ENCODE results near the gene CMC2. TPM values are rescaled to one million over a fixed set of nuclear protein-coding genes. Genes with fewer than 3 reads are reported as not detected.

CMC2 gene
- total RNA-seq, 1 donor from 2014 or later = 136 TPM

DNA sequence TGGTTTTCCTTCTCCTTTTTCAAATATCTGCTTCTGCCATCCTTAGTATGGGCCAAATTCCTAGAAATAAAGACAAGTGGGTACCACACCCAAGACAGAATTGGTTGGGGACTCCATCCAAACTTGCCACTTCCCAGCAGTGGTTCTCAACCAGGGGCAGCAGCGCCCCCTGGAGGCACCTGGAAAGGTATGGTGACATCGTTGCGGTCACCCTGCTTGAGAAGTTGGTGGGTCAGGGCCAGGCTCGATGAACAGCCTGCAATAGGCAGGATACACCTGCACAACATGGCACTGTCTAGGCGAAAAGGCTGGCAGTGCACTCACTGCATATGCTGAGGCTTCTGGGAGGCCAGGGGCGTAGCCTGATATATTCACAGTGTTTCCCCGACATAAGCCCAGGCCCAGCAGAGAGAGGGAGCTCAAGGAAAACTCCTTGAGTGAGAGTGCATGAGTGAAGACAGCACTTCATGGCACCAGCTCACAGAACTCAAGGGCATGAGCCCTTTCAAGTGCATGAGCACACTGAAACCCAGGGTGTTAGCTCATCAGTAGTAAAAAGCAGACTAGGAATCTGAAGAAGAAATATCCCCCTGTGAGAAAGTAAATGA lies 57.7 kb downstream of the CMC2 start:
- TF ChIP-seq, protein P1, sequence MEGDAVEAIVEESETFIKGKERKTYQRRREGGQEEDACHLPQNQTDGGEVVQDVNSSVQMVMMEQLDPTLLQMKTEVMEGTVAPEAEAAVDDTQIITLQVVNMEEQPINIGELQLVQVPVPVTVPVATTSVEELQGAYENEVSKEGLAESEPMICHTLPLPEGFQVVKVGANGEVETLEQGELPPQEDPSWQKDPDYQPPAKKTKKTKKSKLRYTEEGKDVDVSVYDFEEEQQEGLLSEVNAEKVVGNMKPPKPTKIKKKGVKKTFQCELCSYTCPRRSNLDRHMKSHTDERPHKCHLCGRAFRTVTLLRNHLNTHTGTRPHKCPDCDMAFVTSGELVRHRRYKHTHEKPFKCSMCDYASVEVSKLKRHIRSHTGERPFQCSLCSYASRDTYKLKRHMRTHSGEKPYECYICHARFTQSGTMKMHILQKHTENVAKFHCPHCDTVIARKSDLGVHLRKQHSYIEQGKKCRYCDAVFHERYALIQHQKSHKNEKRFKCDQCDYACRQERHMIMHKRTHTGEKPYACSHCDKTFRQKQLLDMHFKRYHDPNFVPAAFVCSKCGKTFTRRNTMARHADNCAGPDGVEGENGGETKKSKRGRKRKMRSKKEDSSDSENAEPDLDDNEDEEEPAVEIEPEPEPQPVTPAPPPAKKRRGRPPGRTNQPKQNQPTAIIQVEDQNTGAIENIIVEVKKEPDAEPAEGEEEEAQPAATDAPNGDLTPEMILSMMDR (IDR thresholded peaks at IDR 0.05; ENCODE audit: borderline replicate concordance) = peak; percentile 71
- no peaks in the 10 kb centered on the region for H3K27me3 ChIP-seq (ENCODE audit: low read depth)
- H3K36me3 ChIP-seq = no peaks in the 10 kb centered on the region
- H3K4me3 ChIP-seq = no peak overlapping the region
- intact Hi-C loops (cut with micrococcal nuclease) = no loop called here
- H3K9me3 ChIP-seq (replicated peaks) = no peaks in the 10 kb centered on the region
- H3K27ac ChIP-seq (replicated peaks) = no peak overlapping the region
- no peaks in the 10 kb centered on the region for H3K4me1 ChIP-seq
- peak; percentile 58 for DNase-seq

- Histone ChIP-seq H3K4me3 (no peak overlapping the region), H3K4me1 (no peaks in the 10 kb centered on the region), H3K36me3 (no peaks in the 10 kb centered on the region), H3K27ac (replicated peaks) (no peak overlapping the region), H3K9me3 (replicated peaks) (no peaks in the 10 kb centered on the region), H3K27me3 (ENCODE audit: low read depth) (no peaks in the 10 kb centered on the region)
- no peak for DNase-seq
- intact Hi-C loops (cut with micrococcal nuclease) = no loop called here
- TF ChIP-seq, protein P1 (IDR thresholded peaks at IDR 0.05; ENCODE audit: borderline replicate concordance) = no peak
Measured at GRCh38 chr16:80947708-80948625, 58.7 kb downstream of the CMC2 start.

DNA sequence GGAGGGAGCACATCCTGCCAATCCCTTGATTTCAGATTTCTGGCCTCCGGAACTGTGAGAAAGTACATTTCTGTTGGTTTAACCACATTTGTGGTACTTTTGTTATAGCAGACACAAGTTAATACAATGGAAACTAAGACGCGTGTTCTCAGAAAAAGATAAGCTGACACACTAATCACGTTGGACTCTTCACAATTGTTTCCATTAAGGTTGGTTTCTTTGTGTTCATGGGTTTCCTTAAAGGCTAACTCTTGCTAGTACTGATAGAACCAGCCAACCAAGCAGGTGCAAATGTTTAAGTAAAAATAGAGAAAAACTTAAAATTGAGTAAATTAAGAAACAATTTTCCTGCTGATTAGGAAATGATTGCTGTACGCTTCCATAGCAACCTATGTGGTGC lies 59.4 kb downstream of the CMC2 start:
- intact Hi-C loops (cut with micrococcal nuclease) = no loop called here
- H3K4me1 ChIP-seq = no peaks in the 10 kb centered on the region
- no peaks in the 10 kb centered on the region for H3K27me3 ChIP-seq (ENCODE audit: low read depth)
- TF ChIP-seq, protein P1 (IDR thresholded peaks at IDR 0.05; ENCODE audit: borderline replicate concordance) = no peak
- H3K9me3 ChIP-seq (replicated peaks) = no peaks in the 10 kb centered on the region
- no peaks in the 10 kb centered on the region for H3K36me3 ChIP-seq
- DNase-seq = no peak
- H3K27ac ChIP-seq (replicated peaks) = no peak overlapping the region
- H3K4me3 ChIP-seq = no peak overlapping the region

- no peak overlapping the region for H3K4me3 ChIP-seq
- DNase-seq = no peak
- H3K27ac ChIP-seq (replicated peaks) = no peak overlapping the region
- no peaks in the 10 kb centered on the region for H3K9me3 ChIP-seq (replicated peaks)
- intact Hi-C loops (cut with micrococcal nuclease) = no loop called here
- no peaks in the 10 kb centered on the region for H3K27me3 ChIP-seq (ENCODE audit: low read depth)
- no peaks in the 10 kb centered on the region for H3K4me1 ChIP-seq
- TF ChIP-seq, protein P1 (IDR thresholded peaks at IDR 0.05; ENCODE audit: borderline replicate concordance) = no peak
- no peaks in the 10 kb centered on the region for H3K36me3 ChIP-seq
Measured at GRCh38 chr16:80946481-80946880, 60.2 kb downstream of the CMC2 start.

DNA sequence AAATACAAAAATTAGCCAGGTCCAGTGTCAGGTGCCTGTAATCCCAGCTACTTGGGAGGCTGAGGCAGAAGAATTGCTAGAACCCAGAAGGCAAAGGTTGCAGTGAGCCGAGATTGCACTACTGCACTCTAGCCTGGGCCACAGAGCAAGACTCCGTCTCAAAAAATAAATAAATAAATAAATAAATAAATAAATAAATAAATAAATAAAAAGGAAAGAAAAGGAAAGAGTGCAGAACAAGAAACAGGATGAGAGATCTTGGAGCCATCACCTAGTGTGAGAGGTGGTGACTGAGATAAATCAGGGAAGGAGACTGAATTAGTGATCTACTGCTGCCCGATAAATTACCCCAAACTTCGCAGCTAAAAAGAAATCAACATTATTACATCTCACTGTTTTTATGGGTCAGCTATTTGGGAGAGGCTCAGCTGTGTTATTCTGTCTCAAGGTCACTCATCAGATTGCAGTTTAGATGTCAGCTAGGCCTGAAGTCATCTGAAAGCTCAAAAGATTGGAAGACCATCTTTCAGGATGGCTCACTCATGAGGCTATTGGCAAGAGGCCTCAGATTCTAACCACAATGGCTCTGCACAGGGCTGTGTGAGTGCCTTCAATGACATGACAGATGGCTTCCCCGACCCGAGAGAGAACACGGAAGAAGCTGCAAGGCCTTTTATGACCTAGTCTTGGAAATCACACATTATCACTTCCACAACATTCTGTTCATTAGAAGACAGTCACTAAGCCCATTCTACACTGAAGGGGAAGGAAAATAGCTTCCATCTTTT lies 66.4 kb downstream of the CMC2 start:
- Histone ChIP-seq H3K4me1 (peaks cover 8% of the 10 kb centered on the region), H3K9me3 (replicated peaks) (no peaks in the 10 kb centered on the region), H3K36me3 (no peaks in the 10 kb centered on the region), H3K27me3 (ENCODE audit: low read depth) (no peaks in the 10 kb centered on the region), H3K27ac (replicated peaks) (no peak overlapping the region), H3K4me3 (no peak overlapping the region)
- intact Hi-C loops (cut with micrococcal nuclease) = no loop called here
- no peak for DNase-seq
- TF ChIP-seq, protein P1 (IDR thresholded peaks at IDR 0.05; ENCODE audit: borderline replicate concordance) = no peak
